ENCODE measurements around the gene DSCAML1. TPM values are rescaled to one million over a fixed set of nuclear protein-coding genes. Genes with fewer than 3 reads are reported as not detected.

Gene DSCAML1
- total RNA-seq, 1 donor from 2014 or later, result 0.16 TPM

DNA sequence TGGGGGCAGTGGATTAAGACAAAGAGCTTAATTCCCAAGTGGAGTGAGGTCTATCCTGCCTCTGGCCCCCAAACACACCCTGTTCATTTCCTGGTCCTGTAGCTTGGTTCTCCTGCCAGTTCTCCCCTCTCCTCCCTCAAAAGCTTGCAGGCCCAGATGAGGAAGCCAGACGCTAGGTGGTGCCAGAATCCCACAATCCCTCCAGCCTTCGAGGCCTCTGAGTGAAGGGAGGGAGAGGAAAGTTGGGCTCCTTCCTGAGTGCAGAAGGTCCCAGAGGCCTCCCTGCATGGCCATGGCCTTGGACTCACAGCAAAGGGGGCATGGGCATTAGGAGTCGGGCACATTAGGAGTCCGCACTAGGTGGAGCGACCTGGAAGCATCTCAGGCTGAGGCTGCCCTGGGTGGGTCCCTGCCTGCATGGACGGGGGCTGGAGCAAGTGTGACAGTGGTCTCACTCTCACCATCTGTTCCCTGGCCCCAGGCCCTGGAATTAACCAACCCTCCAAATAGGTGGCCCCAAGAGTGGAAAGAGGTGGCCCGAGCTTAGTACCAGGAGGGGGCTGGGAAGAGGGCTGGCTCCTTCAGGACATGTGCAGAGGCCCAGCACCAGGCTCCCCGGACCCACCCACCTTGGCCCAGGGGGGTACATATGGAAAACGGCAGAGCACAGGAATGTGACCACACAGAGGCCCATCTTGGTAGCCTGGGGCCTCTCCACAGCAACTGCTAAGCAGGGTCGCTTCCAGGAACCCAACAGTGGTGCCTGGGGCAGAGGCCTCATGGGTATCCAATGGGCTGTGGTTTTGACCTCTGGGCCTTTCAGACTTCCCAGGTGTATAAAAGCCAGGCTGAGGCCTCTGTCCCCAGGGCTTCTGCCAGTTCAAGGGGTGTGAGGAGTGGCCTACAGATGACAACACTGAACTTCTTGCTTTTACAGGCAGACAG is 22.4 kb upstream of the DSCAML1 start:
- Mint-ChIP-seq H3K9me3 (ENCODE audit: unreplicated experiment) (no peaks in the 10 kb centered on the region), H3K4me1 (ENCODE audit: low read depth, unreplicated experiment) (peaks cover 30% of the 10 kb centered on the region), H3K27me3 (ENCODE audit: low read depth, unreplicated experiment) (peaks cover 11% of the 10 kb centered on the region), H3K4me3 (ENCODE audit: unreplicated experiment) (no peak overlapping the region), H3K27ac (ENCODE audit: unreplicated experiment) (peak overlapping the region; percentile 19), H3K36me3 (ENCODE audit: low read depth, unreplicated experiment) (no peaks in the 10 kb centered on the region)
- H3K9ac ChIP-seq (ENCODE audit: low read length), result no peak overlapping the region
- H3K36me3 ChIP-seq (ENCODE audit: insufficient read depth, low read length), result no peaks in the 10 kb centered on the region
- peak overlapping the region; percentile 1 for H2AFZ ChIP-seq (ENCODE audit: low read depth, low read length)
- H3K27me3 ChIP-seq (ENCODE audit: insufficient read depth, low read length), result no peaks in the 10 kb centered on the region
- no peak overlapping the region for H3K4me3 ChIP-seq (ENCODE audit: insufficient read depth, low read depth, low read length)
- H3K27ac ChIP-seq (ENCODE audit: low read depth, low read length), result no peak overlapping the region
- H4K20me1 ChIP-seq (ENCODE audit: insufficient read depth, low read length), result no peaks in the 10 kb centered on the region
- peaks cover 30% of the 10 kb centered on the region for H3K4me1 ChIP-seq (ENCODE audit: insufficient read depth, low read length)
- FAIRE-seq (no peak), DNase-seq (ENCODE audit: low read depth) (peak; percentile 32)
- no peak overlapping the region for H3K4me2 ChIP-seq (ENCODE audit: low read length)
- no peaks in the 10 kb centered on the region for H3K9me3 ChIP-seq (ENCODE audit: insufficient read depth, low read depth, low read length)
- H3K79me2 ChIP-seq (ENCODE audit: insufficient read depth, low read length), result no peaks in the 10 kb centered on the region
- TF ChIP-seq, protein P1, sequence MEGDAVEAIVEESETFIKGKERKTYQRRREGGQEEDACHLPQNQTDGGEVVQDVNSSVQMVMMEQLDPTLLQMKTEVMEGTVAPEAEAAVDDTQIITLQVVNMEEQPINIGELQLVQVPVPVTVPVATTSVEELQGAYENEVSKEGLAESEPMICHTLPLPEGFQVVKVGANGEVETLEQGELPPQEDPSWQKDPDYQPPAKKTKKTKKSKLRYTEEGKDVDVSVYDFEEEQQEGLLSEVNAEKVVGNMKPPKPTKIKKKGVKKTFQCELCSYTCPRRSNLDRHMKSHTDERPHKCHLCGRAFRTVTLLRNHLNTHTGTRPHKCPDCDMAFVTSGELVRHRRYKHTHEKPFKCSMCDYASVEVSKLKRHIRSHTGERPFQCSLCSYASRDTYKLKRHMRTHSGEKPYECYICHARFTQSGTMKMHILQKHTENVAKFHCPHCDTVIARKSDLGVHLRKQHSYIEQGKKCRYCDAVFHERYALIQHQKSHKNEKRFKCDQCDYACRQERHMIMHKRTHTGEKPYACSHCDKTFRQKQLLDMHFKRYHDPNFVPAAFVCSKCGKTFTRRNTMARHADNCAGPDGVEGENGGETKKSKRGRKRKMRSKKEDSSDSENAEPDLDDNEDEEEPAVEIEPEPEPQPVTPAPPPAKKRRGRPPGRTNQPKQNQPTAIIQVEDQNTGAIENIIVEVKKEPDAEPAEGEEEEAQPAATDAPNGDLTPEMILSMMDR (IDR thresholded peaks at IDR 0.05; ENCODE audit: insufficient read depth, low read depth, low read length), result peak; percentile 66
- TF ChIP-seq EZH2 (IDR thresholded peaks at IDR 0.05; ENCODE audit: insufficient read depth, low read length), result no peak

DNA sequence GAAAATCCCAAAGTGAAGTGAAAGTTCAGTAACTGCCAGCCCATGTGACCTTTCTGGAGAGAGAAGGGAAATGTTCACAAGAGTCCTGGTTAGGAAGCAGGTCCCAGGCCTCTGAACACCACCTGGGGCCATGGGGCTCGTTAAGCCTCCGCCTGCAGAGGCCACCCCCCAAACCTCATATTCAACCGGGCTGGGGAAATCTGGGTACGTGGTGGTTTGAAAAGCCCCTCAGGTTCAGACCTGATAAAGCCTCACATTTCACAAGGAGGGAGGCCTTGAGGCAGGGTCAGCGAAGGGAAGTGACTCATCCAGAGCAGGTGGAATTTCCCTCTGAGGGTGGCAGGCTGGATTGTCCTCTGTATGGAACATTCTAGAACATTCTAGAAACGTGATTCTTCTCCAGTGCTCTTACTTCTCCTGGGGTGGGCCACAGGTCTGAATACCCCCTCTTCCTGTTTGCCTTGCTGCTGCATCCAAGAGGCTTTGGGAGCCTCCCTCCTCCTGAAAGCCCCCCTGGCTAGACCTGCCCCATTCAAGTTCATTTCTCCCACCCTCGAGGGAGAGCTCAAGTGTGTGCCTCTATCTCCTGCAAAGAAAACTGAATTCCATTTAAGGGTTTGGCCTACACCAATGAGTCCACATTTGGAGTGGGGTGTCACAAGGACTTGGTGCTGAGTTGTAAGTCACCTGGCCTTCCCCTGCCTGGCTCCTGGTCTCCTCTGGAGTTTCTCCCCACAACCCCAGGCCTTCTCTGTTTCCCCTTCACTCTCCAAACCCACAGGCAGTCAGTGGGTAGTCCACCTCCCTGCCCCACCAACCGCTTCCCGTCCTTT is 21.2 kb upstream of the DSCAML1 start:
- Histone ChIP-seq H3K4me2 (ENCODE audit: low read length) (peak overlapping the region; percentile 43), H3K79me2 (ENCODE audit: insufficient read depth, low read length) (no peaks in the 10 kb centered on the region), H4K20me1 (ENCODE audit: insufficient read depth, low read length) (no peaks in the 10 kb centered on the region), H3K9ac (ENCODE audit: low read length) (no peak overlapping the region), H3K27me3 (ENCODE audit: insufficient read depth, low read length) (no peaks in the 10 kb centered on the region), H3K36me3 (ENCODE audit: insufficient read depth, low read length) (no peaks in the 10 kb centered on the region), H3K4me3 (ENCODE audit: insufficient read depth, low read depth, low read length) (no peak overlapping the region), H3K27ac (ENCODE audit: low read depth, low read length) (peak overlapping the region; percentile 3), H3K4me1 (ENCODE audit: insufficient read depth, low read length) (peaks cover 23% of the 10 kb centered on the region), H2AFZ (ENCODE audit: low read depth, low read length) (peak overlapping the region; percentile 28), H3K9me3 (ENCODE audit: insufficient read depth, low read depth, low read length) (no peaks in the 10 kb centered on the region)
- H3K4me1 Mint-ChIP-seq (ENCODE audit: low read depth, unreplicated experiment), result peaks cover 27% of the 10 kb centered on the region
- H3K9me3 Mint-ChIP-seq (ENCODE audit: unreplicated experiment), result no peaks in the 10 kb centered on the region
- FAIRE-seq (no peak), DNase-seq (ENCODE audit: low read depth) (peak; percentile 29)
- TF ChIP-seq, protein P1 (IDR thresholded peaks at IDR 0.05; ENCODE audit: insufficient read depth, low read depth, low read length), result no peak
- no peak for TF ChIP-seq EZH2 (IDR thresholded peaks at IDR 0.05; ENCODE audit: insufficient read depth, low read length)
- peak overlapping the region; percentile 28 for H3K4me3 Mint-ChIP-seq (ENCODE audit: unreplicated experiment)
- peaks cover 12% of the 10 kb centered on the region for H3K27me3 Mint-ChIP-seq (ENCODE audit: low read depth, unreplicated experiment)
- H3K27ac Mint-ChIP-seq (ENCODE audit: unreplicated experiment), result no peak overlapping the region
- no peaks in the 10 kb centered on the region for H3K36me3 Mint-ChIP-seq (ENCODE audit: low read depth, unreplicated experiment)
